Liver (tissue), 3 donors: ENCODE data around the gene CTPS2.
"Not testable (repeated sequence)": the region's sequence is repeated elsewhere in the genome, so short reads cannot be mapped to it uniquely, and the experiment has no call there.

ENCODE experiments used
- FOXA2 ChIP-seq: IDR thresholded peaks from 2 replicates; pipeline ENCODE4 v1.6.1; 2016; ENCODE audit warnings: antibody characterized with exemption
- JUND ChIP-seq, 2 donors: IDR thresholded peaks; 2 replicates each; pipeline ENCODE4 v1.6.1; 2016; ENCODE audit warnings: antibody characterized with exemption in 2 of 2
- NR2F2 ChIP-seq: IDR thresholded peaks from 2 replicates; pipeline ENCODE4 v1.6.1; 2016; ENCODE audit warnings: antibody characterized with exemption
- RAD21 ChIP-seq, 2 donors: IDR thresholded peaks; 2 replicates each; pipeline ENCODE4 v1.6.1; 2016; ENCODE audit warnings: antibody characterized with exemption in 2 of 2, mild to moderate bottlenecking in 2 of 2
- REST ChIP-seq: IDR thresholded peaks from 2 replicates; pipeline ENCODE4 v1.6.1; 2016; ENCODE audit warnings: antibody characterized with exemption, mild to moderate bottlenecking
- SP1 ChIP-seq: IDR thresholded peaks from 2 replicates; pipeline ENCODE4 v1.6.1; 2018; ENCODE audit warnings: antibody characterized with exemption, mild to moderate bottlenecking
- TAF1 ChIP-seq: conservative IDR thresholded peaks from 2 replicates; pipeline ENCODE4 v1.6.1; 2016; ENCODE audit warnings: antibody characterized with exemption, mild to moderate bottlenecking
- YY1 ChIP-seq: IDR thresholded peaks from 2 replicates; pipeline ENCODE4 v1.6.1; 2016; ENCODE audit warnings: antibody characterized with exemption, mild to moderate bottlenecking
- TF ChIP-seq, protein P1 (sequence below): fragments of 150-350 bp; IDR thresholded peaks from 2 replicates; pipeline ENCODE4 v1.5.1; 2017; ENCODE audit warnings: improper control_type of control experiment, low read depth, low read length; ENCODE audit not compliant: missing input control
- TF ChIP-seq, protein P2 (sequence below): IDR thresholded peaks from 2 replicates; pipeline ENCODE4 v1.6.1; 2016; ENCODE audit warnings: antibody characterized with exemption
- TF ChIP-seq, protein P3 (sequence below): IDR thresholded peaks from 2 replicates; pipeline ENCODE4 v1.6.1; 2016; ENCODE audit warnings: antibody characterized with exemption
- donor health status: healthy.
- donor health status: healthy.

DNA sequence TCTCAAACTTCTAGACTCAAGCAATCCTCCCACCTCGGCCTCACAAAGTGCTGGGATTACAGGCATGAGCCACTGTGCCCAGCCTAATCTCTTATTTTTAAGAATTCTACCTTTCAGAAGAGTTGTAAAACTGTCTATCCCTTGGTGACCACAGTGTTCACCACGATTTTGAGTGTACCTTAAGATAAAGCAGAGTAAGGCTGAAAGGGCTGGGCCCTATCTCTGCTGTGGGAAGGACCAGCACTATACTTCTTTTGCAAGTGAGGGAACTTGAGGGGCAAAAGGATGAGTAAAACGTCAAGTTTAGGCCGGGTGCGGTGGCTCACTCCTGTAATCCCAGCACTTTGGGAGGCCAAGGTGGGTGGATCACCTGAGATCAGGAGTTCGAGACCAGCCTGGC lies 4.0 kb upstream of the CTPS2 start:
- TF ChIP-seq, protein P1, sequence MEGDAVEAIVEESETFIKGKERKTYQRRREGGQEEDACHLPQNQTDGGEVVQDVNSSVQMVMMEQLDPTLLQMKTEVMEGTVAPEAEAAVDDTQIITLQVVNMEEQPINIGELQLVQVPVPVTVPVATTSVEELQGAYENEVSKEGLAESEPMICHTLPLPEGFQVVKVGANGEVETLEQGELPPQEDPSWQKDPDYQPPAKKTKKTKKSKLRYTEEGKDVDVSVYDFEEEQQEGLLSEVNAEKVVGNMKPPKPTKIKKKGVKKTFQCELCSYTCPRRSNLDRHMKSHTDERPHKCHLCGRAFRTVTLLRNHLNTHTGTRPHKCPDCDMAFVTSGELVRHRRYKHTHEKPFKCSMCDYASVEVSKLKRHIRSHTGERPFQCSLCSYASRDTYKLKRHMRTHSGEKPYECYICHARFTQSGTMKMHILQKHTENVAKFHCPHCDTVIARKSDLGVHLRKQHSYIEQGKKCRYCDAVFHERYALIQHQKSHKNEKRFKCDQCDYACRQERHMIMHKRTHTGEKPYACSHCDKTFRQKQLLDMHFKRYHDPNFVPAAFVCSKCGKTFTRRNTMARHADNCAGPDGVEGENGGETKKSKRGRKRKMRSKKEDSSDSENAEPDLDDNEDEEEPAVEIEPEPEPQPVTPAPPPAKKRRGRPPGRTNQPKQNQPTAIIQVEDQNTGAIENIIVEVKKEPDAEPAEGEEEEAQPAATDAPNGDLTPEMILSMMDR: not testable (repeated sequence)
- TF ChIP-seq JUND (IDR thresholded peaks at IDR 0.05); YY1; TAF1; FOXA2; RAD21 (IDR thresholded peaks at IDR 0.05); NR2F2; REST; SP1: not testable (repeated sequence)
- TF ChIP-seq, protein P2, sequence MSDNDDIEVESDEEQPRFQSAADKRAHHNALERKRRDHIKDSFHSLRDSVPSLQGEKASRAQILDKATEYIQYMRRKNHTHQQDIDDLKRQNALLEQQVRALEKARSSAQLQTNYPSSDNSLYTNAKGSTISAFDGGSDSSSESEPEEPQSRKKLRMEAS: not testable (repeated sequence)
- TF ChIP-seq, protein P3, sequence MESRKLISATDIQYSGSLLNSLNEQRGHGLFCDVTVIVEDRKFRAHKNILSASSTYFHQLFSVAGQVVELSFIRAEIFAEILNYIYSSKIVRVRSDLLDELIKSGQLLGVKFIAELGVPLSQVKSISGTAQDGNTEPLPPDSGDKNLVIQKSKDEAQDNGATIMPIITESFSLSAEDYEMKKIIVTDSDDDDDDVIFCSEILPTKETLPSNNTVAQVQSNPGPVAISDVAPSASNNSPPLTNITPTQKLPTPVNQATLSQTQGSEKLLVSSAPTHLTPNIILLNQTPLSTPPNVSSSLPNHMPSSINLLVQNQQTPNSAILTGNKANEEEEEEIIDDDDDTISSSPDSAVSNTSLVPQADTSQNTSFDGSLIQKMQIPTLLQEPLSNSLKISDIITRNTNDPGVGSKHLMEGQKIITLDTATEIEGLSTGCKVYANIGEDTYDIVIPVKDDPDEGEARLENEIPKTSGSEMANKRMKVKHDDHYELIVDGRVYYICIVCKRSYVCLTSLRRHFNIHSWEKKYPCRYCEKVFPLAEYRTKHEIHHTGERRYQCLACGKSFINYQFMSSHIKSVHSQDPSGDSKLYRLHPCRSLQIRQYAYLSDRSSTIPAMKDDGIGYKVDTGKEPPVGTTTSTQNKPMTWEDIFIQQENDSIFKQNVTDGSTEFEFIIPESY: not testable (repeated sequence)
